PC-9 (cell line): ENCODE measurements around the gene ZNF358. TPM values are rescaled to one million over a fixed set of nuclear protein-coding genes. Genes with fewer than 3 reads are reported as not detected.

Source experiments
- BruUV-seq: library from RNA; stranded (reverse); fragments of 400-500 nt; replicated peaks from 2 replicates; lab custom pipeline; 2021; lab: Mats Ljungman, UMichigan
- CTCF ChIA-PET: fragments of 300-600 bp; sonication (Branson Sonifier 250); formaldehyde crosslinking; loops from one replicate; lab custom pipeline; 2022; ENCODE audit warnings: antibody characterized with exemption; lab: Charles Lee
- POLR2A ChIA-PET: fragments of 300-600 bp; sonication (Branson Sonifier 250); formaldehyde crosslinking; loops from one replicate; lab custom pipeline; 2022; ENCODE audit warnings: antibody characterized with exemption; ENCODE audit not compliant: unreplicated experiment; lab: Charles Lee
- DNase-seq, 2 experiments: peaks; one replicate each; pipeline versions ENCODE4 v3.0.0 to v3.0.0-alpha.2; 2015 to 2022; ENCODE audit warnings: mixed read lengths in 1 of 2
- H2AFZ ChIP-seq: fragments of 200-600 bp; sonication (generic); 2 replicates; pipeline ENCODE4 v1.8.1; 2017; ENCODE audit warnings: antibody characterized with exemption
- H3F3A ChIP-seq: fragments of 200-600 bp; sonication (generic); 2 replicates; pipeline ENCODE4 v1.8.1; 2017; ENCODE audit warnings: antibody characterized with exemption, mild to moderate bottlenecking, low read depth; ENCODE audit not compliant: insufficient read depth
- H3K27ac ChIP-seq: fragments of 200-600 bp; sonication (generic); 2 replicates; pipeline ENCODE4 v1.6.1; 2016; ENCODE audit warnings: mixed run types
- H3K27me3 ChIP-seq: fragments of 200-600 bp; sonication (generic); 2 replicates; pipeline ENCODE4 v1.6.1; 2016; ENCODE audit warnings: low read depth, mixed run types; ENCODE audit not compliant: insufficient read depth
- H3K36me3 ChIP-seq: fragments of 200-600 bp; sonication (generic); 2 replicates; pipeline ENCODE4 v1.6.1; 2016; ENCODE audit warnings: low read depth, mixed run types
- H3K4me1 ChIP-seq: fragments of 200-600 bp; sonication (generic); replicated peaks from 2 replicates; pipeline ENCODE4 v1.6.1; 2016; ENCODE audit warnings: mixed run types; ENCODE audit not compliant: insufficient read depth
- H3K4me2 ChIP-seq: fragments of 200-600 bp; sonication (generic); 2 replicates; pipeline ENCODE4 v1.6.1; 2017; ENCODE audit warnings: mixed run types
- H3K4me3 ChIP-seq: fragments of 200-600 bp; sonication (generic); 2 replicates; pipeline ENCODE4 v1.6.1; 2016; ENCODE audit warnings: mixed run types
- H3K79me2 ChIP-seq: fragments of 200-600 bp; sonication (generic); 2 replicates; pipeline ENCODE4 v1.6.1; 2017; ENCODE audit warnings: low read depth, mixed run types
- H3K9me2 ChIP-seq: fragments of 200-600 bp; sonication (generic); 2 replicates; pipeline ENCODE4 v1.8.1; 2017; ENCODE audit warnings: mild to moderate bottlenecking; ENCODE audit not compliant: insufficient read depth
- H3K9me3 ChIP-seq: fragments of 200-600 bp; sonication (generic); 2 replicates; pipeline ENCODE4 v1.8.1; 2016; ENCODE audit warnings: low read depth; ENCODE audit not compliant: insufficient read depth
- H4K20me1 ChIP-seq: fragments of 200-600 bp; sonication (generic); 2 replicates; pipeline ENCODE4 v1.8.1; 2017; ENCODE audit not compliant: insufficient read depth
- EZH2 ChIP-seq: fragments of 200-600 bp; sonication (generic); IDR thresholded peaks from 2 replicates; pipeline ENCODE4 v1.8.0; 2017; ENCODE audit warnings: antibody characterized with exemption, low read depth
- intact Hi-C: fragments of 100-400 bp; cut with micrococcal nuclease; formaldehyde crosslinking; loops from one replicate; pipeline ENCODE4 v1.10.0; 2022; ENCODE audit not compliant: unreplicated experiment
- total RNA-seq: library from RNA; stranded (reverse); gene quantifications from 2 replicates; pipeline ENCODE4 v1.2.3, GENCODE V29; 2021
- TF ChIP-seq, protein P1 (sequence below): fragments of 200-600 bp; sonication (generic); conservative IDR thresholded peaks from 2 replicates; pipeline ENCODE4 v1.6.1; 2017; ENCODE audit warnings: mixed run types, antibody characterized with exemption, mild to moderate bottlenecking, moderate library complexity

Gene ZNF358
- total RNA-seq, 1 experiment from 2014 or later = 60.7 TPM

DNA sequence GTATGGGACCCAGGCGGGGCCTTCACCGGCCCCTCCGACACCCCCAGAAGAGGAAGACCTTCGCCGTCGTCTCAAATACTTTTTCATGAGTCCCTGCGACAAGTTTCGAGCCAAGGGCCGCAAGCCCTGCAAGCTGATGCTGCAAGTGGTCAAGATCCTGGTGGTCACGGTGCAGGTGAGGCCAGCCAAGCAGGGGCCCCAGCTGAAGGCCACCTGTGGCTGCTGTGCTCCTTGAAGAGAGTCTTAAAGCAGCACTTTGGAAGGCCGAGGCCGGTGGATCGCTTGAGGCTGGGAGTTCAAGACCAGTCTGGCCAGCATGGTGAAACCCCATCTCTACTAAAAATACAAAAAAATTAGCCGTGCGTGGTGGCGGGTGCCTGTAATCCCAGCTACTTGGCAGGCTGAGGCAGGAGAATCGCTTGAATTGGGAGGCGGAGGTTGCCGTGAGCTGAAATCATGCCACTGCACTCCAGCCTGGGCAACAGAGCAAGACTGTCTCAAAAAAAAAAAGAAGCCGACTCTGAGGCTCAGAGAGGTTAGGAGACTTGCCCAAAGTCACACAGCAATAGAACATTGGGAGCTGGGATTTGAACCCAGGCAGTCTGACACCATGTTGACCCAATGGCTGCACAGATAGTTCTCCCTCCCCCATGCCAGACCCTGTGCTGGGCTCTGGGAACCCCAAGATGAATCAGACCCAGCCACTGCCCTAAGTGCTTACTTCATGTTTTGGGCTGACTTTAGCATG, 9.3 kb downstream of the ZNF358 start:
- H3K4me1 ChIP-seq = peaks cover 16% of the 10 kb centered on the region
- no peaks in the 10 kb centered on the region for H3K9me2 ChIP-seq
- intact Hi-C loops = no loop called here
- POLR2A ChIA-PET = interaction anchor here (0.6 kb wide), 1 partner anchor 17 kb away, joined by 6 read pairs; no protein-coding TSS in a partner anchor
- H3K4me3 ChIP-seq = no peak overlapping the region
- peaks cover 22% of the 10 kb centered on the region; the same call in 1 of the 2 replicates for H3F3A ChIP-seq
- CTCF ChIA-PET = no interaction called here
- no peak overlapping the region for H2AFZ ChIP-seq
- BruUV-seq = no TSS peak
- no peaks in the 10 kb centered on the region for H3K27me3 ChIP-seq
- H3K27ac ChIP-seq = no peak overlapping the region
- no peaks in the 10 kb centered on the region for H3K36me3 ChIP-seq
- no peak for DNase-seq
- H4K20me1 ChIP-seq = no peaks in the 10 kb centered on the region
- no peaks in the 10 kb centered on the region for H3K9me3 ChIP-seq
- H3K4me2 ChIP-seq = no peak overlapping the region
- no peak for TF ChIP-seq EZH2
- TF ChIP-seq, protein P1, sequence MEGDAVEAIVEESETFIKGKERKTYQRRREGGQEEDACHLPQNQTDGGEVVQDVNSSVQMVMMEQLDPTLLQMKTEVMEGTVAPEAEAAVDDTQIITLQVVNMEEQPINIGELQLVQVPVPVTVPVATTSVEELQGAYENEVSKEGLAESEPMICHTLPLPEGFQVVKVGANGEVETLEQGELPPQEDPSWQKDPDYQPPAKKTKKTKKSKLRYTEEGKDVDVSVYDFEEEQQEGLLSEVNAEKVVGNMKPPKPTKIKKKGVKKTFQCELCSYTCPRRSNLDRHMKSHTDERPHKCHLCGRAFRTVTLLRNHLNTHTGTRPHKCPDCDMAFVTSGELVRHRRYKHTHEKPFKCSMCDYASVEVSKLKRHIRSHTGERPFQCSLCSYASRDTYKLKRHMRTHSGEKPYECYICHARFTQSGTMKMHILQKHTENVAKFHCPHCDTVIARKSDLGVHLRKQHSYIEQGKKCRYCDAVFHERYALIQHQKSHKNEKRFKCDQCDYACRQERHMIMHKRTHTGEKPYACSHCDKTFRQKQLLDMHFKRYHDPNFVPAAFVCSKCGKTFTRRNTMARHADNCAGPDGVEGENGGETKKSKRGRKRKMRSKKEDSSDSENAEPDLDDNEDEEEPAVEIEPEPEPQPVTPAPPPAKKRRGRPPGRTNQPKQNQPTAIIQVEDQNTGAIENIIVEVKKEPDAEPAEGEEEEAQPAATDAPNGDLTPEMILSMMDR = no peak
- H3K79me2 ChIP-seq = 0 out of 2 replicates have a peak, but pooled peaks cover 7% of the 10 kb centered on the region

DNA sequence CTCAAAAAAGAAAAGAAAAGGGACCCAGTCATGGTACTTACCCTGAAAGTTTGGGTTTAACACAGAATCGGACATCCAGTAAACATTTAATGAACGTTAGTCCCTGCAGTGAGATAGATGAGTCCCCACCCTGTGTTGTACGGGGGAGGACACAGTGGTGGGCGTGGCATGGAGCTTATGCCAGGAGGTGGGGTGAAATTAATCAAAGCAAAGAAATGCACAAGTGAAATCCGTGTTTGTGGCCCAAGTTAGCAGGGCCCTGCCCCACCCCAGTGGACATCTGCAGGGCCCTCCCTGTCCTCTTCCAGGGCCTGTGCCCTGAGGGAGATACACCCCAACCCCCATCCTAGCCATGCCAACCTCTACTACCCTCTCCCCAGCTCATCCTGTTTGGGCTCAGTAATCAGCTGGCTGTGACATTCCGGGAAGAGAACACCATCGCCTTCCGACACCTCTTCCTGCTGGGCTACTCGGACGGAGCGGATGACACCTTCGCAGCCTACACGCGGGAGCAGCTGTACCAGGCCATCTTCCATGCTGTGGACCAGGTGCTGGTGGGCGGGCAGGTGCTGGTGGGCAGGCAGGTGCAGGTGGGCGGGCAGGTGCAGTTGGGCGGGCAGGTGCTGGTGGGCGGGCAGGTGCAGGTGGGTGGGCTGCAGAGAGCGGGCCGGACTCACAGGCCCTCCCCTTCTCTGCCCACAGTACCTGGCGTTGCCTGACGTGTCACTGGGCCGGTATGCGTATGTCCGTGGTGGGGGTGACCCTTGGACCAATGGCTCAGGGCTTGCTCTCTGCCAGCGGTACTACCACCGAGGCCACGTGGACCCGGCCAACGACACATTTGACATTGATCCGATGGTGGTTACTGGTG, 10.4 kb downstream of the ZNF358 start:
- Histone ChIP-seq H3K4me2 (no peak overlapping the region), H3K4me1 (peaks cover 16% of the 10 kb centered on the region), H3K79me2 (0 out of 2 replicates have a peak, but pooled peaks cover 7% of the 10 kb centered on the region), H2AFZ (no peak overlapping the region), H3K27ac (no peak overlapping the region), H4K20me1 (no peaks in the 10 kb centered on the region), H3K36me3 (no peaks in the 10 kb centered on the region), H3K4me3 (no peak overlapping the region), H3K27me3 (no peaks in the 10 kb centered on the region), H3K9me3 (no peaks in the 10 kb centered on the region), H3F3A (peaks cover 15% of the 10 kb centered on the region; the same call in 1 of the 2 replicates), H3K9me2 (no peaks in the 10 kb centered on the region)
- DNase-seq = no peak
- no TSS peak for BruUV-seq
- intact Hi-C loops = no loop called here
- CTCF ChIA-PET = no interaction called here
- no peak for TF ChIP-seq EZH2
- TF ChIP-seq, protein P1 = no peak
- POLR2A ChIA-PET = interaction anchor here (0.6 kb wide), 1 partner anchor 18 kb away, joined by 6 read pairs; no protein-coding TSS in a partner anchor

DNA sequence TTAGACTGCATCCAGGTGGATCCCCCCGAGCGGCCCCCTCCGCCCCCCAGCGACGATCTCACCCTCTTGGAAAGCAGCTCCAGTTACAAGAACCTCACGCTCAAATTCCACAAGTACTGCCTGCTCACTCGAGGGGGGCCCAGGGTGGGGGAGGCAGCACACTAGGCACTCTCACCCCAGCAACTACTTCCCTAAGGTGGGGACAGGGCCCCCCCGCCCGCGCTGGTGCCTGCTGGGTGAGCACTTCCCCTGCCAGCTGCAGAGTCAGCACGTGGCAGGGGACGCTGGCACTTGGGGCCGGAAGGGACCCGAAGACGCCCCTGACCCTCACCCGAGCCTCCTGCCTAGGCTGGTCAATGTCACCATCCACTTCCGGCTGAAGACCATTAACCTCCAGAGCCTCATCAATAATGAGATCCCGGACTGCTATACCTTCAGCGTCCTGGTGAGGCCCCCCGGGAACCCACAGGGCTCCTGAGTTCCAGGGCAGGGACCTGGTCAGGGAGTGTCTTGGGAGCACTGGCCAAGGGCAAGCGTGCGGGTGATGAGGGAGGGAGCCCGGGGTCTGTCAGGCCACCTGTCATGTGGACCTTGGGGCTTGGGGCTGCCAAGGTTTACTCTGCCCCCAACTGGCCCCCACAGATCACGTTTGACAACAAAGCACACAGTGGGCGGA, 11.8 kb downstream of the ZNF358 start:
- no peaks in the 10 kb centered on the region for H3K9me2 ChIP-seq
- H3K27me3 ChIP-seq = no peaks in the 10 kb centered on the region
- H4K20me1 ChIP-seq = no peaks in the 10 kb centered on the region
- no peaks in the 10 kb centered on the region for H3K9me3 ChIP-seq
- no peak overlapping the region for H3K4me2 ChIP-seq
- peaks cover 12% of the 10 kb centered on the region; the same call in 1 of the 2 replicates for H3F3A ChIP-seq
- H3K4me3 ChIP-seq = no peak overlapping the region
- POLR2A ChIA-PET = no interaction called here
- no peak overlapping the region for H3K27ac ChIP-seq
- H2AFZ ChIP-seq = no peak overlapping the region
- peaks cover 10% of the 10 kb centered on the region for H3K4me1 ChIP-seq
- no peak for DNase-seq
- CTCF ChIA-PET = no interaction called here
- BruUV-seq = no TSS peak
- no peaks in the 10 kb centered on the region for H3K36me3 ChIP-seq
- no peak for TF ChIP-seq EZH2
- TF ChIP-seq, protein P1 = no peak
- H3K79me2 ChIP-seq = 0 out of 2 replicates have a peak, but pooled peaks cover 7% of the 10 kb centered on the region
- intact Hi-C loops = no loop called here
